ENCODE results near the gene ETDA.

The ETDA gene

DNA sequence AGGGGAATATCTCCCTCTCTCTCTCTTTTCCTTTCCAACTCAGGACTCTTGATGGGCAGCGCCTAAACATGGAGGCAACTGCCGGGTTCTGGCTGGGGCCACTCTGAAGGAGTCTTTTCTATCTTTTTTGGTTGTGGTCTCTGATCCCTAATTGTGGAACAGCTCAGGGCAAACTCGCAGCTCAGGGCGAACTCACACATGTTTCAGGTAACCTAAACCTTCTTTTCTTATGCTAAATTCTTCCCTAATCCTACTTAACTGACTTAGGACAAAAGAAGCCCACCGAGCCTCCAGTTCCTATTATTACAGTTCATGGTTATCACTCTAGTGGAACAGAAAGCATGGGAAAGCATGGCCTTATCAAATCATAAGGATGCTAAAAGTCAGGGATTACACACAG is 21.3 kb downstream of the ETDA start:
- no peak overlapping the region for H3K4me3 ChIP-seq (ENCODE audit: low read depth, low read length)
- TF ChIP-seq, protein P1, sequence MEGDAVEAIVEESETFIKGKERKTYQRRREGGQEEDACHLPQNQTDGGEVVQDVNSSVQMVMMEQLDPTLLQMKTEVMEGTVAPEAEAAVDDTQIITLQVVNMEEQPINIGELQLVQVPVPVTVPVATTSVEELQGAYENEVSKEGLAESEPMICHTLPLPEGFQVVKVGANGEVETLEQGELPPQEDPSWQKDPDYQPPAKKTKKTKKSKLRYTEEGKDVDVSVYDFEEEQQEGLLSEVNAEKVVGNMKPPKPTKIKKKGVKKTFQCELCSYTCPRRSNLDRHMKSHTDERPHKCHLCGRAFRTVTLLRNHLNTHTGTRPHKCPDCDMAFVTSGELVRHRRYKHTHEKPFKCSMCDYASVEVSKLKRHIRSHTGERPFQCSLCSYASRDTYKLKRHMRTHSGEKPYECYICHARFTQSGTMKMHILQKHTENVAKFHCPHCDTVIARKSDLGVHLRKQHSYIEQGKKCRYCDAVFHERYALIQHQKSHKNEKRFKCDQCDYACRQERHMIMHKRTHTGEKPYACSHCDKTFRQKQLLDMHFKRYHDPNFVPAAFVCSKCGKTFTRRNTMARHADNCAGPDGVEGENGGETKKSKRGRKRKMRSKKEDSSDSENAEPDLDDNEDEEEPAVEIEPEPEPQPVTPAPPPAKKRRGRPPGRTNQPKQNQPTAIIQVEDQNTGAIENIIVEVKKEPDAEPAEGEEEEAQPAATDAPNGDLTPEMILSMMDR (IDR thresholded peaks at IDR 0.05; ENCODE audit: low read depth, low read length), result no peak

DNA sequence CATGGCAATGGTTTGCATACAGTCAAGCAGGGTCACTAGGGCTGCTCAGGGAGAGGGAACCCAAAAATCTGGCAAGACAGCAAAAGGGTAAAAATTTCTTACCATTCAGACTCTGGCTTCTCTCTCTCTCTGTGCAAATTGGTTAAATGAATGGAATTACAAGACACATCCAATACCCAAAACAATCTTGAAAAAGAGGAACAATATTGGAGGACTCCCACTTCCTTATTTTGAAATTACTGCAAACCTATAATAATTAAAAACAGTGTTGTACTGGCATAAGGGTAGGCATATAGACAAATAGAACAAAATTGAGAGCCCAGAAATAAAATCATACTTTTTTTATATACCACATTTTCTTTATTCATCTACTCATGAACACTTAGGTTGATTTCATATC is 24.1 kb downstream of the ETDA start:
- H3K4me3 ChIP-seq (ENCODE audit: low read depth, low read length), result no peak overlapping the region
- TF ChIP-seq, protein P1 (IDR thresholded peaks at IDR 0.05; ENCODE audit: low read depth, low read length), result no peak

DNA sequence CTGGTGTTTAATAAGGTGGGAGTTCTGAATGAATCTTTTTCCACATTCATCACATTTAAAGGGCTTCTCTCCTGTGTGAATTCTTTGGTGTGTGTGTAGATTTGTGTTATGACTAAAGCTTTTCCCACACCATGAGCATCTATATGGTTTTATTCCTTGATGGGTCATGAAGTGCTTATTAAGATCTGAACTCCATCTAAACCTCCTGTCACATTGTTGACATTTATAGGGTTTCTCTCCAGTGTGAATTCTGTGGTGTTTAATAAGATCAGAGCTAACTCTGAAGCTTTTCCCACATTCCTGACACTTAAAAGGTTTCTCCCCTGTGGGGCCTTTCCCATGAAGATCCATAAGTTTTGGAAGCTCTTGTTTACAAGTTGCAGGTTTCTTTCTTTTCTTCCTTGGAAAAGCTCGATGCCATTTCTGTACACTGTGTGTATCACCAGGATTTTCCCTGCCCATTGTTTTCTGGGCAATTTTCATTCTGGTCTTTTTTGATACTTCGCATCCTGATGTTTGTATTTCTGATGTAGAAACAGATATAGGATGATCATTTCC is 35.5 kb downstream of the ETDA start:
- no peak overlapping the region for H3K4me3 ChIP-seq (ENCODE audit: low read depth, low read length)
- TF ChIP-seq, protein P1 (IDR thresholded peaks at IDR 0.05; ENCODE audit: low read depth, low read length), result no peak

DNA sequence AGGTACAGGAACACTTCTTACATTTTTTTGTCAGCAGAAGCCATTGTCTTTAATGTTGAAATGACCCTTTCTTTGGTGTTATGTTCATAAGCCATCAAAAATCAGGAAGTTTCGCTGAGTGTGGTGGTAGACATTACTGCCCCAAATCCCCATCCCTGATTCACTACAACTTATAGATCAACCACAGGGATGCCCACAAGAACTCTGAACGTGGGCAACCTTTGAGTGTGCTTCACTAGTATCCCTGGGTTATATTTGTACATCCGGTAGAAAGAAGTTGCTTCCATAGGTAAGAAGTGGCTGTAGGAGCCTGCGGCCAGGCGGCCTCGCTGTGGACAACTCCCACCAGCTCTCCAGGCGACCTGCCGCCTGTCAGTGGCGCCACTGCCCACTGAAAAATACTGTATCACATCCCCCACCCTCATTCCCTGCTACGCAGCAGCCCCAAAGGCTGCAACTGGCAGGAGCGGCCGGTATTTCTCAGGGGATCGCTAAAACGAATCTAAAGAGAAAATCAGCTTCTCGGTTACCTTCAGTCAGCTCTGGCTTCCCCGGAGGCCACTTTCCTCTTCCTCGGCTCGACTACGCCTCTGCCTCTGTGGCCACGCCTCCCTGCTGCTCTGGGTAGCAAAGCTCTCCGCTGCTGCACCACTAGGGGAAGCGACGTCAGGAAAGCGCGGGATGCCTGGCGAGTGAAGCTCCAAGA is 43.5 kb downstream of the ETDA start:
- TF ChIP-seq, protein P1 (IDR thresholded peaks at IDR 0.05; ENCODE audit: low read depth, low read length), result 0 out of 2 replicates have a peak, but pooled peaks have one; percentile 19
- H3K4me3 ChIP-seq (ENCODE audit: low read depth, low read length), result peak overlapping the region; percentile 52

DNA sequence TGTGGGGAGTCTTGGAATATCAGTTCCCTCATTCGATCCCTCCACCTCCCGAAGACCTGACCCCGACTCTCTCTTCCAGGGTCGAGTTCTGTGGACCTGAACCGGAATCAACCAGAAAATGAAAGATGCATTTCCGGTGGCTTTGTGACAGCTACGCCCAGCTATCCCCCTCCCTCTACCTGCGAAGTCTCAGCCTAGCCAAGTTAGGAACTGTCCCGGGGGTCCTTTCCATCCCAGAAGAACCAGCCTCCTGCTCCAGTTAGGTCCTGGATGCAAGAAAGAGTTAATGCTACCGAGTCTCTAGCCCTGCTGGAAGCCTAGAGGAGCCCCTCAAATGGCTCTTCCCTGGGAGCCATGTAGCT is 44.1 kb downstream of the ETDA start:
- TF ChIP-seq, protein P1 (IDR thresholded peaks at IDR 0.05; ENCODE audit: low read depth, low read length), result no peak; the same call in 1 of the 2 replicates
- peak overlapping the region; percentile 52 for H3K4me3 ChIP-seq (ENCODE audit: low read depth, low read length)

DNA sequence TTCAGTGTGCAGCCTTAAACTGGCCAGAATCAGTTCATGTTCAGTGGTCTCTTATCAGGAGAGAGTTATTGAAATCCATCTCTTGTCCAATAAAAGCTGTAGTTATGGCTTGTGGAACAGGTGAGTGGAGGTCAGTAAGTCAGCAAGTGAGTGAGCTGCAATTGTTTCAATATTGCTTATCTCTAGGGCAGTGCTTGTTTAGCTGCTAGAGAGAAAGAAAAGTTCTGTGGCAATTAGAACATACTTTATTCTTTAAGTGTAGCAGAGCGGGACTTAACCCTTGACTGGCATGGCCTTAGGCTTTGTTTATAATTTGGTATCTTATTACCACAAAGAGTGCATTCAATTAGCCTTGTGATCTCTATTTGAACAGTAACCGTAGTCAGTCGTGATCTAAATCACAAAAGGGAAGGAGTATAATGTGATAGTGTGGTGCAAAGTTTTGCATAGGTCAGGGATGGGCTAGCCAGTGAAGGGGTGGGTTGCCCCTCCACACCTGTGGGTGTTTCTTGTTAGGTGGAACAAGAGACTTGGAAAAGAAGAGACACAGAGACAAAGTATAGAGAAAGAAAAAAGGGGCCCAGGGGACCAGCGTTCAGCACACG is 50.5 kb downstream of the ETDA start:
- TF ChIP-seq, protein P1 (IDR thresholded peaks at IDR 0.05; ENCODE audit: low read depth, low read length), result no peak
- no peak overlapping the region for H3K4me3 ChIP-seq (ENCODE audit: low read depth, low read length)

Data from WI38 (cell line).